ENCODE measurements around the gene GRM5. TPM values are rescaled to one million over a fixed set of nuclear protein-coding genes. Genes with fewer than 3 reads are reported as not detected.

GRM5 gene
- polyA plus RNA-seq, 2 donors, result 0.02 TPM; not detected in 1

DNA sequence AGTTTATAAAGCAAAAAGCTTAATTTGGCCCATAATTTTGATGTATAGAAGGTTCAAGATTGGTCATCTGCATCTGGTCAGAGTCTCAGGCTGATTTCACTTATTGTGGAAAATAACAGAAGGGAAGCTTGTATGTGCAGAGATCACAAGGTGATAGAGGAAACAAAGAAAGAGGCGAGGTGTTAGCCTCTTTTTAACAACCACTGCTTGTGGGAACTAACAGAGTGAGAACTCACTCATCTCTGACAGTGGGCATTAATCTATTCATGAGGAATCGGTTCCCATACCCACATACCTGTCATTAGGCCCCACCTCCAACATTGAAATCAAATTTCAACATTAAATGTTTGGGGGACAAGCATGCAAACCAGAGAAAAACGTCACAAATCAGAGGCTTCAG lies 250.3 kb downstream of the GRM5 start:
- no peaks in the 10 kb centered on the region for H3K27me3 ChIP-seq (ENCODE audit: control insufficient read depth in 1 of 2, insufficient read depth in 2 of 2, low read length in 2 of 2)
- H3K27ac ChIP-seq (ENCODE audit: low read depth in 2 of 2, low read length in 1 of 2), result no peak overlapping the region
- no peaks in the 10 kb centered on the region for H3K4me1 ChIP-seq (ENCODE audit: control insufficient read depth in 2 of 2, insufficient read depth in 2 of 2, low read length in 1 of 2)
- WGBS, 2 donors, result 45 to 59% methylated on average over 3 of the region's 3 CpGs
- H3K36me3 ChIP-seq (ENCODE audit: control insufficient read depth in 2 of 2, insufficient read depth in 2 of 2, low read length in 1 of 2), result no peaks in the 10 kb centered on the region
- no peak overlapping the region for H3K4me3 ChIP-seq (ENCODE audit: low read depth in 1 of 2, low read length in 2 of 2)
- H3K9me3 ChIP-seq (ENCODE audit: control insufficient read depth in 2 of 2, insufficient read depth in 1 of 2, low read depth in 1 of 2, low read length in 1 of 2), result no peaks in the 10 kb centered on the region

DNA sequence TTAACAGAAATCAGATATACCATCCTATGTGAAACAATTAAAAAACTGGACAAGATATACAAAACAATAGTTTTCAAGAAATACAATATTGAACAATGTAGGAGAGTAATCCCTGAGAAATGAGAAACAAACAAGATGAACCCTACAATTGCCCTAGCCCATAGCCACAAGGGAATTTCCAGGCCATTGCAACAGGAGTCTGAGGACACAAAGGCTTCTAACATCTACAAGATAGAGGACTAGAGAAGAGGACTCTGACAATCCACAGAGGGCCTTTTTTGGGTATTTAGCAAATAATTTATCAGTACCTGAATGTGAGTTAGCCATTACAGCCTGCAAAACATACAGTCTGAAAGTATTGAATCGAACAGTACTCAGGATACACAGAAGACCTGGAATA lies 251.7 kb downstream of the GRM5 start:
- WGBS, 2 donors, result 0% methylated on average over 1 of the region's 1 CpG
- Histone ChIP-seq H3K4me3 (ENCODE audit: low read depth in 1 of 2, low read length in 2 of 2) (no peak overlapping the region), H3K9me3 (ENCODE audit: control insufficient read depth in 2 of 2, insufficient read depth in 1 of 2, low read depth in 1 of 2, low read length in 1 of 2) (no peaks in the 10 kb centered on the region), H3K4me1 (ENCODE audit: control insufficient read depth in 2 of 2, insufficient read depth in 2 of 2, low read length in 1 of 2) (no peaks in the 10 kb centered on the region), H3K27me3 (ENCODE audit: control insufficient read depth in 1 of 2, insufficient read depth in 2 of 2, low read length in 2 of 2) (no peaks in the 10 kb centered on the region), H3K27ac (ENCODE audit: low read depth in 2 of 2, low read length in 1 of 2) (no peak overlapping the region), H3K36me3 (ENCODE audit: control insufficient read depth in 2 of 2, insufficient read depth in 2 of 2, low read length in 1 of 2) (no peaks in the 10 kb centered on the region)

DNA sequence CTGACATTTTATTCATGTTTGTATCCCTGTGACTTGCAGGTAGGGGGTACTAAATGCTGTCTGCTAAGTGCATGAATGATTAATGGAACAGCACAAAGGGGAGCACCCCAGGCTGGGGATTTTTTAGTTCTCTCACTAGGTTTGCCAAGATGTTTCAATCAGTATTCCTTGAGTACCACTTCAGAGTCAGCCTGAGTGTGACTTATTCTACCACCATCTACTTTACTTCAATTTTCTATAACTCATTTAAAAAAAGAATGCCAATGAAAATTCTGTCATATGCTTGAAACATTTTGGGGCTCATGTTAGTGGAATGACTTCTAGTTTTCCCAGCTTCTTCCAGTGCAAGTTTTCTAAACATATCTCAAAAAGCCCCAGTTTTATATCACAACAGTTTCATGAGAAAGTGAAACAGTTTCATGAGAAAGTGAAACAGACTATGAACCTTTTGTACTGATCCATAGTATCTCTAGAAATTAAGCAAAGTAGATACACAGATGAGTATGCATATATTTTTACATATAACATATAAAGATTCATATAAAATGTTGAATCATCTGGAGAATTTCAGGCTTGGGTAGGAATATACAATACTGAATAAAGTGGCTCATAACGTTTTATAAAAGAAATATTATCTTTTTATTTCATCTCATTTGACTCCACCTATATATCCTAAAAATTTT lies 252.4 kb downstream of the GRM5 start:
- Histone ChIP-seq H3K9me3 (ENCODE audit: control insufficient read depth in 2 of 2, insufficient read depth in 1 of 2, low read depth in 1 of 2, low read length in 1 of 2) (no peaks in the 10 kb centered on the region), H3K36me3 (ENCODE audit: control insufficient read depth in 2 of 2, insufficient read depth in 2 of 2, low read length in 1 of 2) (no peaks in the 10 kb centered on the region), H3K4me1 (ENCODE audit: control insufficient read depth in 2 of 2, insufficient read depth in 2 of 2, low read length in 1 of 2) (no peaks in the 10 kb centered on the region), H3K27me3 (ENCODE audit: control insufficient read depth in 1 of 2, insufficient read depth in 2 of 2, low read length in 2 of 2) (no peaks in the 10 kb centered on the region), H3K4me3 (ENCODE audit: low read depth in 1 of 2, low read length in 2 of 2) (no peak overlapping the region), H3K27ac (ENCODE audit: low read depth in 2 of 2, low read length in 1 of 2) (no peak overlapping the region)
- 40 to 47% methylated on average over 1 of the region's 1 CpG for WGBS, 2 donors

DNA sequence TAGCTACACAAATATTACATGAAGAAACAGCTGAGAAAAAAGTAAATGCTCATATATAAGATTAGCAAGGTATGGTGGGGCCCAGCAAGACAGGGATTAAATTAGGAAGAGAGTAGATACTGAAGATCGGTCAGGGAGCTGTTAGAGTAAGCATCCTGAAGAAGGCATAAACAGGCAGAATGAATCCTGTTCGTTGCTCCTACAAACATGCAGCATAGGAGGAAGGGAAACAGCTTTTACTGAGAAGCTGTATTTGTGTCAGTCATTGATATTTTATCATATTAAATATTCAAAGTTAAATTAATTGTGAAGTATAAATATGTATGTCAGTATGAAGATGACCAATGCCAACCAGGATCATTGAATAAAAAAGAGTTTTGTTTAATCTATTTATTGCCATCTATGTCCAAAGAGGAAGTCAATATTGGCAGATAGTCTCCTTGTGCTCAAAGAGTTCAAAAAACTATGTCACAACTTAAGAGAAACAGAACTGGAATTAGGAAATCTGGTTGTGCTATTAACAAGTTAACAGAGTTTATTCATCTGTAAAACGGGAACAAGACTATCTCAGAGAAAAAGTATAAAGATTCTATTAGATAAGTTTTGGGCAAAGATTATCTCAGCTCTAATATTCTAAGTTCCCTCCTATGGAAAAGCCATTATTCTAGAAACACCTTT lies 255.2 kb downstream of the GRM5 start:
- H3K9me3 ChIP-seq (ENCODE audit: control insufficient read depth in 2 of 2, insufficient read depth in 1 of 2, low read depth in 1 of 2, low read length in 1 of 2), result no peaks in the 10 kb centered on the region
- WGBS, 2 donors, result 43 to 49% methylated on average over 3 of the region's 3 CpGs
- H3K27ac ChIP-seq (ENCODE audit: low read depth in 2 of 2, low read length in 1 of 2), result no peak overlapping the region
- no peak overlapping the region for H3K4me3 ChIP-seq (ENCODE audit: low read depth in 1 of 2, low read length in 2 of 2)
- H3K36me3 ChIP-seq (ENCODE audit: control insufficient read depth in 2 of 2, insufficient read depth in 2 of 2, low read length in 1 of 2), result no peaks in the 10 kb centered on the region
- no peaks in the 10 kb centered on the region for H3K27me3 ChIP-seq (ENCODE audit: control insufficient read depth in 1 of 2, insufficient read depth in 2 of 2, low read length in 2 of 2)
- H3K4me1 ChIP-seq (ENCODE audit: control insufficient read depth in 2 of 2, insufficient read depth in 2 of 2, low read length in 1 of 2), result no peaks in the 10 kb centered on the region

DNA sequence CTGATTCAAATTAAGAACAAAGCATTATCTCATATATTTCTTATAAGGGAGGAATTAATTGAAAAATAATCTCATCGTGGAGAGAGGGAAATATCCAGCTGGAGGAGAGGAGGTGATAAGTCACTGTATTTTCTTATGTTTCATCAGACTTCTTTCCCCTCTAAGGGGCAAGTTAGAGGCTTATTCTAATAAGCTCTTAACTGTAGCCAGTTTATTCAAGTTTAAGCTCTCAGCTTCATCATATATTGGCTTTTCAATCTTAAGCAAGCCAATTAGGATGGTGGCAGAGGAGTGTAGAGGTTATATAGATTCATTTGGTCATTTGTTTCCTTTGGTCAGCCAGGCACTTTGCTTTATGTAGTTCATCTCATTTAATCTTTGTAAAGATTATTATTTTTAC lies 256.7 kb downstream of the GRM5 start:
- WGBS, 2 donors, result 75 to 84% methylated on average over 1 of the region's 1 CpG
- Histone ChIP-seq H3K4me3 (ENCODE audit: low read depth in 1 of 2, low read length in 2 of 2) (no peak overlapping the region), H3K4me1 (ENCODE audit: control insufficient read depth in 2 of 2, insufficient read depth in 2 of 2, low read length in 1 of 2) (no peaks in the 10 kb centered on the region), H3K36me3 (ENCODE audit: control insufficient read depth in 2 of 2, insufficient read depth in 2 of 2, low read length in 1 of 2) (no peaks in the 10 kb centered on the region), H3K9me3 (ENCODE audit: control insufficient read depth in 2 of 2, insufficient read depth in 1 of 2, low read depth in 1 of 2, low read length in 1 of 2) (no peaks in the 10 kb centered on the region), H3K27ac (ENCODE audit: low read depth in 2 of 2, low read length in 1 of 2) (no peak overlapping the region), H3K27me3 (ENCODE audit: control insufficient read depth in 1 of 2, insufficient read depth in 2 of 2, low read length in 2 of 2) (no peaks in the 10 kb centered on the region)

DNA sequence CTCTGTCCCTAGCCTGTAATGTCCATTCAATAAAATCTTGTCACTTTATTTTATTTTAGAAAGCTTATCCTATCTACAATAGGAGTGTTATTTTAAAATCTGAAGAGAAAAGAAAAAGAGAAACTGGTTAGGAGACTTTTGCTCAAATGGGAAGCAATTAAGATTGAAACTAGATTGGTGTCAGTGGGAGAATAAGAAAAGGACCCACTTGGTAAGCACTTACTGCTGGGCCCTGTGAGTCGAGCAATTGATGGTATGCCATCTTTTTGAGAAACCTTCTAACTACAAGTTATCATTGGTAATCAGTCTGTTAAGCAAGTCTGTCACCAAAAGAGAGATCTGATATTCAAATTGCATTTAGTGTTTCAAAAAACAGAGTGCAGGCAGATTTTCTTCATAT lies 258.4 kb downstream of the GRM5 start:
- WGBS, 2 donors, result 57 to 75% methylated on average over 1 of the region's 1 CpG
- no peaks in the 10 kb centered on the region for H3K4me1 ChIP-seq (ENCODE audit: control insufficient read depth in 2 of 2, insufficient read depth in 2 of 2, low read length in 1 of 2)
- H3K27me3 ChIP-seq (ENCODE audit: control insufficient read depth in 1 of 2, insufficient read depth in 2 of 2, low read length in 2 of 2), result no peaks in the 10 kb centered on the region
- H3K27ac ChIP-seq (ENCODE audit: low read depth in 2 of 2, low read length in 1 of 2), result no peak overlapping the region
- H3K4me3 ChIP-seq (ENCODE audit: low read depth in 1 of 2, low read length in 2 of 2), result no peak overlapping the region
- no peaks in the 10 kb centered on the region for H3K9me3 ChIP-seq (ENCODE audit: control insufficient read depth in 2 of 2, insufficient read depth in 1 of 2, low read depth in 1 of 2, low read length in 1 of 2)
- no peaks in the 10 kb centered on the region for H3K36me3 ChIP-seq (ENCODE audit: control insufficient read depth in 2 of 2, insufficient read depth in 2 of 2, low read length in 1 of 2)

GRCh38 chr11:88806410-88806809 lies 259.4 kb downstream of the GRM5 start:
- Histone ChIP-seq H3K27ac (ENCODE audit: low read depth in 2 of 2, low read length in 1 of 2) (no peak overlapping the region), H3K4me3 (ENCODE audit: low read depth in 1 of 2, low read length in 2 of 2) (no peak overlapping the region), H3K27me3 (ENCODE audit: control insufficient read depth in 1 of 2, insufficient read depth in 2 of 2, low read length in 2 of 2) (no peaks in the 10 kb centered on the region), H3K36me3 (ENCODE audit: control insufficient read depth in 2 of 2, insufficient read depth in 2 of 2, low read length in 1 of 2) (no peaks in the 10 kb centered on the region), H3K4me1 (ENCODE audit: control insufficient read depth in 2 of 2, insufficient read depth in 2 of 2, low read length in 1 of 2) (no peaks in the 10 kb centered on the region), H3K9me3 (ENCODE audit: control insufficient read depth in 2 of 2, insufficient read depth in 1 of 2, low read depth in 1 of 2, low read length in 1 of 2) (no peaks in the 10 kb centered on the region)
- 48 to 52% methylated on average over 1 of the region's 1 CpG for WGBS, 2 donors

GRCh38 chr11:88801484-88802123 lies 264.2 kb downstream of the GRM5 start:
- no peak overlapping the region for H3K27ac ChIP-seq (ENCODE audit: low read depth in 2 of 2, low read length in 1 of 2)
- H3K27me3 ChIP-seq (ENCODE audit: control insufficient read depth in 1 of 2, insufficient read depth in 2 of 2, low read length in 2 of 2), result no peaks in the 10 kb centered on the region
- H3K4me3 ChIP-seq (ENCODE audit: low read depth in 1 of 2, low read length in 2 of 2), result no peak overlapping the region
- H3K36me3 ChIP-seq (ENCODE audit: control insufficient read depth in 2 of 2, insufficient read depth in 2 of 2, low read length in 1 of 2), result no peaks in the 10 kb centered on the region
- no peaks in the 10 kb centered on the region for H3K9me3 ChIP-seq (ENCODE audit: control insufficient read depth in 2 of 2, insufficient read depth in 1 of 2, low read depth in 1 of 2, low read length in 1 of 2)
- H3K4me1 ChIP-seq (ENCODE audit: control insufficient read depth in 2 of 2, insufficient read depth in 2 of 2, low read length in 1 of 2), result no peaks in the 10 kb centered on the region
- 78 to 88% methylated on average over 2 of the region's 2 CpGs for WGBS, 2 donors

- Histone ChIP-seq H3K27ac (ENCODE audit: low read depth in 2 of 2, low read length in 1 of 2) (no peak overlapping the region), H3K4me3 (ENCODE audit: low read depth in 1 of 2, low read length in 2 of 2) (no peak overlapping the region), H3K36me3 (ENCODE audit: control insufficient read depth in 2 of 2, insufficient read depth in 2 of 2, low read length in 1 of 2) (no peaks in the 10 kb centered on the region), H3K9me3 (ENCODE audit: control insufficient read depth in 2 of 2, insufficient read depth in 1 of 2, low read depth in 1 of 2, low read length in 1 of 2) (no peaks in the 10 kb centered on the region), H3K4me1 (ENCODE audit: control insufficient read depth in 2 of 2, insufficient read depth in 2 of 2, low read length in 1 of 2) (no peaks in the 10 kb centered on the region), H3K27me3 (ENCODE audit: control insufficient read depth in 1 of 2, insufficient read depth in 2 of 2, low read length in 2 of 2) (no peaks in the 10 kb centered on the region)
- WGBS, 2 donors, result 25 to 26% methylated on average over 1 of the region's 1 CpG
These were observed 265.8 kb downstream of the GRM5 start for GRCh38 chr11:88799771-88800500.

Measured in esophagus (tissue), 2 donors.